PC-3 (cell line): ENCODE results near the gene HDAC11.

Experiments used
- EZH2 ChIP-seq: fragments of 300-600 bp; sonication (generic); IDR thresholded peaks from one replicate; pipeline ENCODE4 v1.6.1; 2017; ENCODE audit warnings: antibody characterized with exemption, mild to moderate bottlenecking, low read length; ENCODE audit not compliant: unreplicated experiment
- TF ChIP-seq, protein P1 (sequence below): fragments of 300-600 bp; sonication (generic); conservative IDR thresholded peaks from 2 replicates; pipeline ENCODE4 v1.5.1; 2017; ENCODE audit warnings: antibody characterized with exemption, low read depth, mild to moderate bottlenecking, low read length

DNA sequence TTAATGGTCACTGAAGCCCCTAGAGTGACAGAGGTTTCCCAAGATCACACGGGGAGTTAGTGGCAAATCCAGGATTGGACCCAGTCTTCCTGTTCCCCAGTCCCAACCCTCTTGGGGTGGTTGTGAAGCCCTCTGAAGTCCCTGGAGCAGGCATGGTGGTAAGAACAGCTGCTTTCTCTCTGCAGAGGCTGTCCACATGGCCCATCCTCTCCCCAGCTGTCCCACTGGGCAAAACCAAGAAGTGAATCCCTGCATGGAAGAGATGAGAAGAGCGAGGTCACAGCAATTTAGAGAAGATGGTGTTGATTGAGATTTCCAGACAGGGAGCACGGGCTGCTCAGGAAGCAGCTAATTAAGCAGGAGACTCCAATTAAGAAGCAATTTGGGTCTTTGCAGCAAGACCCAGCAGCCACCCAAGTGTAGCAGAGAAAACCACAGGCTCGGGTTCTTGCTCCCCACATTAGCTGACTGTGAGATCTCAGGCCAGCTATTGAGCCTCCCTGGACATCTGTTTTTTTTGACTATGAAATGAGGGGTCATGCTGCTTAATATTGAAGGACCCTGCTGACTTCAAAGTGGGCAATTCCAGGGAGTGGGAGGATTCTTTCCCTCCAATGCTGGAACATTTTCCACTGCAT lies 14.8 kb upstream of the HDAC11 start:
- no peak for TF ChIP-seq EZH2
- TF ChIP-seq, protein P1, sequence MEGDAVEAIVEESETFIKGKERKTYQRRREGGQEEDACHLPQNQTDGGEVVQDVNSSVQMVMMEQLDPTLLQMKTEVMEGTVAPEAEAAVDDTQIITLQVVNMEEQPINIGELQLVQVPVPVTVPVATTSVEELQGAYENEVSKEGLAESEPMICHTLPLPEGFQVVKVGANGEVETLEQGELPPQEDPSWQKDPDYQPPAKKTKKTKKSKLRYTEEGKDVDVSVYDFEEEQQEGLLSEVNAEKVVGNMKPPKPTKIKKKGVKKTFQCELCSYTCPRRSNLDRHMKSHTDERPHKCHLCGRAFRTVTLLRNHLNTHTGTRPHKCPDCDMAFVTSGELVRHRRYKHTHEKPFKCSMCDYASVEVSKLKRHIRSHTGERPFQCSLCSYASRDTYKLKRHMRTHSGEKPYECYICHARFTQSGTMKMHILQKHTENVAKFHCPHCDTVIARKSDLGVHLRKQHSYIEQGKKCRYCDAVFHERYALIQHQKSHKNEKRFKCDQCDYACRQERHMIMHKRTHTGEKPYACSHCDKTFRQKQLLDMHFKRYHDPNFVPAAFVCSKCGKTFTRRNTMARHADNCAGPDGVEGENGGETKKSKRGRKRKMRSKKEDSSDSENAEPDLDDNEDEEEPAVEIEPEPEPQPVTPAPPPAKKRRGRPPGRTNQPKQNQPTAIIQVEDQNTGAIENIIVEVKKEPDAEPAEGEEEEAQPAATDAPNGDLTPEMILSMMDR = no peak
